NCI-H2227 treated with DMSO at 0.1 percent for 48 hours (cell line): ENCODE measurements around the gene SLC7A1.

Experiments used
- DNase-seq: peaks from one replicate; lab custom pipeline; 2025; lab: John Stamatoyannopoulos, UW

SLC7A1 gene

GRCh38 chr13:29582171-29582570 lies 13.3 kb downstream of the SLC7A1 start:
- DNase-seq, result no peak

GRCh38 chr13:29581666-29582065 lies 13.8 kb downstream of the SLC7A1 start:
- DNase-seq, result no peak

- no peak for DNase-seq
Observed at GRCh38 chr13:29579094-29579493, 16.4 kb downstream of the SLC7A1 start.

GRCh38 chr13:29578300-29579085 lies 17.0 kb downstream of the SLC7A1 start:
- no peak for DNase-seq

- no peak for DNase-seq
Observed at GRCh38 chr13:29577136-29578051, 18.1 kb downstream of the SLC7A1 start.

GRCh38 chr13:29576581-29576980 lies 18.9 kb downstream of the SLC7A1 start:
- no peak for DNase-seq

- DNase-seq, result no peak
Observed at GRCh38 chr13:29575098-29575497, 20.4 kb downstream of the SLC7A1 start.

- no peak for DNase-seq
Observed at GRCh38 chr13:29573190-29573589, 22.3 kb downstream of the SLC7A1 start.

- no peak for DNase-seq
Observed at GRCh38 chr13:29572575-29572974, 22.9 kb downstream of the SLC7A1 start.

- DNase-seq, result no peak
Observed at GRCh38 chr13:29571876-29572570, 23.5 kb downstream of the SLC7A1 start.

GRCh38 chr13:29570051-29570654 lies 25.3 kb downstream of the SLC7A1 start:
- DNase-seq, result no peak

- no peak for DNase-seq
Observed at GRCh38 chr13:29569253-29570050, 26.0 kb downstream of the SLC7A1 start.

- DNase-seq, result no peak
Observed at GRCh38 chr13:29568731-29569130, 26.8 kb downstream of the SLC7A1 start.

- DNase-seq, result no peak
Observed at GRCh38 chr13:29567411-29567810, 28.1 kb downstream of the SLC7A1 start.

GRCh38 chr13:29566206-29566605 lies 29.3 kb downstream of the SLC7A1 start:
- DNase-seq, result no peak

- DNase-seq, result no peak
Observed at GRCh38 chr13:29564818-29565217, 30.7 kb downstream of the SLC7A1 start.

- DNase-seq, result no peak
Observed at GRCh38 chr13:29564373-29564772, 31.1 kb downstream of the SLC7A1 start.

GRCh38 chr13:29563941-29564340 lies 31.5 kb downstream of the SLC7A1 start:
- DNase-seq, result no peak

- DNase-seq, result no peak
Observed at GRCh38 chr13:29562786-29563438, 32.6 kb downstream of the SLC7A1 start.

- no peak for DNase-seq
Observed at GRCh38 chr13:29561918-29562317, 33.6 kb downstream of the SLC7A1 start.

- no peak for DNase-seq
Observed at GRCh38 chr13:29556742-29557141, 38.7 kb downstream of the SLC7A1 start.
